Measurements from ENCODE around the gene RGL2. TPM values are rescaled to one million over a fixed set of nuclear protein-coding genes. Genes with fewer than 3 reads are reported as not detected.

Gene RGL2
- total RNA-seq, 4 donors from 2014 or later = 66.8 to 78.5 (median 71.3) TPM

GRCh38 chr6:33294086-33294823 is 4.5 kb downstream of the RGL2 start:
- H3K27ac ChIP-seq = no peak overlapping the region
- H3K4me1 ChIP-seq = peaks cover 6 to 16% of the 10 kb centered on the region in 2 donors
- no peak for DNase-seq
- TF ChIP-seq POLR2A (IDR thresholded peaks at IDR 0.05) (no peak), CTCF (IDR thresholded peaks at IDR 0.05) (no peak)
- 66 to 68% methylated on average over 10 of the region's 10 CpGs for WGBS, 2 donors
- no peaks in the 10 kb centered on the region for H3K9me3 ChIP-seq
- no peak overlapping the region for H3K4me3 ChIP-seq (replicated peaks in 1 of 3)
- intact Hi-C loops (cut with DNase I) = no loop called here
- H3K27me3 ChIP-seq = no peaks in the 10 kb centered on the region
- H3K36me3 ChIP-seq = peaks cover 21 to 41% of the 10 kb centered on the region in 2 donors

- Histone ChIP-seq H3K9me3 (no peaks in the 10 kb centered on the region), H3K27ac (no peak overlapping the region), H3K36me3 (peaks cover 21 to 41% of the 10 kb centered on the region in 2 donors), H3K4me3 (replicated peaks in 1 of 3) (no peak overlapping the region), H3K4me1 (peaks cover 9 to 20% of the 10 kb centered on the region in 2 donors), H3K27me3 (no peaks in the 10 kb centered on the region)
- intact Hi-C loops (cut with DNase I) = no loop called here
- no peak for DNase-seq
- 90 to 92% methylated on average over 16 of the region's 16 CpGs for WGBS, 2 donors
- TF ChIP-seq CTCF (IDR thresholded peaks at IDR 0.05) (no peak), POLR2A (IDR thresholded peaks at IDR 0.05) (no peak)
Measured at GRCh38 chr6:33292996-33293682, 5.6 kb downstream of the RGL2 start.

GRCh38 chr6:33290459-33290858 is 8.3 kb downstream of the RGL2 start:
- H3K27me3 ChIP-seq = no peaks in the 10 kb centered on the region
- no peak for TF ChIP-seq POLR2A (IDR thresholded peaks at IDR 0.05)
- TF ChIP-seq CTCF (IDR thresholded peaks at IDR 0.05) = no peak
- 69 to 70% methylated on average over 7 of the region's 7 CpGs for WGBS, 2 donors
- H3K27ac ChIP-seq = no peak overlapping the region
- no peak for DNase-seq
- intact Hi-C loops (cut with DNase I) = no loop called here
- no peak overlapping the region for H3K4me3 ChIP-seq (replicated peaks in 1 of 3)
- peaks cover 31 to 34% of the 10 kb centered on the region in 2 donors for H3K36me3 ChIP-seq
- peaks cover 11 to 17% of the 10 kb centered on the region in 2 donors for H3K4me1 ChIP-seq
- H3K9me3 ChIP-seq = no peaks in the 10 kb centered on the region

GRCh38 chr6:33289784-33290315 is 8.9 kb downstream of the RGL2 start:
- Histone ChIP-seq H3K27ac (peak overlapping the region; percentile 69 to 82 (median 79)), H3K4me1 (peaks cover 11 to 17% of the 10 kb centered on the region in 2 donors), H3K4me3 (replicated peaks in 1 of 3) (peak overlapping the region; percentile 64 to 74 (median 73)), H3K9me3 (no peaks in the 10 kb centered on the region), H3K27me3 (no peaks in the 10 kb centered on the region), H3K36me3 (peaks cover 28 to 34% of the 10 kb centered on the region in 2 donors)
- no peak for TF ChIP-seq POLR2A (IDR thresholded peaks at IDR 0.05)
- WGBS, 2 donors = 4 to 6% methylated on average over 14 of the region's 14 CpGs
- intact Hi-C loops (cut with DNase I) = no loop called here
- no peak for DNase-seq

- intact Hi-C loops (cut with DNase I) = no loop called here
- peak within 1 kb of the TSS; percentile 64 to 74 (median 73) for H3K4me3 ChIP-seq (replicated peaks in 1 of 3)
- H3K27me3 ChIP-seq = no peaks in the 10 kb centered on the region
- peak within 1 kb of the TSS; percentile 69 to 82 (median 79) for H3K27ac ChIP-seq
- peak in 1 of 2 donors; percentile 31 for TF ChIP-seq POLR2A (IDR thresholded peaks at IDR 0.05)
- TF ChIP-seq CTCF (IDR thresholded peaks at IDR 0.05) = no peak
- peak; percentile 79 to 80 for DNase-seq
- H3K9me3 ChIP-seq = no peaks in the 10 kb centered on the region
- peaks cover 11 to 17% of the 10 kb centered on the region in 2 donors for H3K4me1 ChIP-seq
- peaks cover 24 to 41% of the 10 kb centered on the region in 2 donors for H3K36me3 ChIP-seq
- 0 to 1% methylated on average over 32 to 36 of the region's 43 CpGs for WGBS, 2 donors
Measured at GRCh38 chr6:33288921-33289783, 9.6 kb downstream of the RGL2 start, which contains the start of the genes PFDN6 and WDR46. TSS of gene PFDN6 (plus strand) at chr6:33289601. CDS start at chr6:33289857, 256 bp downstream. TSS of gene WDR46 (minus strand) at chr6:33289239. CDS start at chr6:33289170, 69 bp downstream.

Measured in thyroid gland (tissue), 4 donors.